Measurements from ENCODE around the gene IL13. TPM values are rescaled to one million over a fixed set of nuclear protein-coding genes. Genes with fewer than 3 reads are reported as not detected.

IL13 gene
- total RNA-seq, 2 donors from 2014 or later: not detected

DNA sequence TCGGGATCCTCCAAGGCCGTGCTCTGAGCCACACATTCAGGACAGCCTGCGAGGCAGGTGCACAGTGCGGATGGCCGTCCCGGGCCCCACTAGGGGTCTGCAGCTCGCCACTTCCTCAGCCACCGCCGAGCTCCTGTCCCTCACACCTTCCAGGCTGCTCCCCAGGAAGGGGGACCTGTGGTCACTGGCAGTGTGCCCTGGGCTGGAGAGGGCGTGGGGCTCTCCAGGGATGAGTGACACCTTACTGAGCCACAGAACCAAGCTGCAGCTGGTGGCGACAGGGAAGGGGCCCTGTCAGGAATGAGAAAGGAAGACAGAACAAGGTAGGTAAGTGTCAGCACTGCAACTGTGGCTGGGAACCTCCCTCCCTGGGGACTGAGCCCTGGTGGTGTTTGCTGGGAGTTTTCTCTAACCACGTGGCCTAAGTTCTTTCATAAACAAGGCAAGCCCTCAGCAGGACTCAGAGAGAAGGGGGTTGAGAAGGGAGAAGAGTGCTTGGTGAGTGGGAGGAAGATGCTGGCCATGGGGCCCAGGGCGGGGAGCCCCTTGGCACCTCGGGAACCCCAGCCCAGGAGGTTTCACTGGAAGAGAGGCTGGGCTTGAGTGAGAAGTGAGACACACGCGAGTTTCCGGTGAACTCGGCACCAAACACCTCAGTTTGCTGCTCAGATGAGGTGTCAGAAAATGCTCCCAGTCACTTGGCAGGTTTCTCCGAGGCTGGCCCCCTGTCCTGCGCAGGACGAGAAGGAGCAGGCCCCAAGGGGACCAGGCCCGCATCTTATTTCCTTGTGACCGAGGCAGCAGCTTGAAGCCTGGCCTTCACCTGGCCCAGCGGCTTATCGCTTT, 5.2 kb downstream of the IL13 start:
- Histone ChIP-seq H3K9me3 (ENCODE audit: control insufficient read depth, low read length) (no peaks in the 10 kb centered on the region), H3K27me3 (ENCODE audit: control insufficient read depth, insufficient read depth, low read length, poor library complexity, severe bottlenecking) (no peaks in the 10 kb centered on the region), H3K9ac (ENCODE audit: extremely low read depth, low read length, poor library complexity, severe bottlenecking) (no peak overlapping the region), H3K27ac (ENCODE audit: low read depth, low read length) (no peak overlapping the region), H3K36me3 (ENCODE audit: control insufficient read depth, insufficient read depth, low read length) (no peaks in the 10 kb centered on the region), H3K4me3 (ENCODE audit: low read length) (no peak overlapping the region), H3K4me1 (ENCODE audit: control insufficient read depth, insufficient read depth, low read length) (peaks cover 9% of the 10 kb centered on the region)
- WGBS, 2 experiments (ENCODE audit: insufficient coverage in 1 of 2, insufficient read length in 1 of 2): 89 to 93% methylated on average over 16 to 25 of the region's 25 CpGs
- TF ChIP-seq, protein P1, sequence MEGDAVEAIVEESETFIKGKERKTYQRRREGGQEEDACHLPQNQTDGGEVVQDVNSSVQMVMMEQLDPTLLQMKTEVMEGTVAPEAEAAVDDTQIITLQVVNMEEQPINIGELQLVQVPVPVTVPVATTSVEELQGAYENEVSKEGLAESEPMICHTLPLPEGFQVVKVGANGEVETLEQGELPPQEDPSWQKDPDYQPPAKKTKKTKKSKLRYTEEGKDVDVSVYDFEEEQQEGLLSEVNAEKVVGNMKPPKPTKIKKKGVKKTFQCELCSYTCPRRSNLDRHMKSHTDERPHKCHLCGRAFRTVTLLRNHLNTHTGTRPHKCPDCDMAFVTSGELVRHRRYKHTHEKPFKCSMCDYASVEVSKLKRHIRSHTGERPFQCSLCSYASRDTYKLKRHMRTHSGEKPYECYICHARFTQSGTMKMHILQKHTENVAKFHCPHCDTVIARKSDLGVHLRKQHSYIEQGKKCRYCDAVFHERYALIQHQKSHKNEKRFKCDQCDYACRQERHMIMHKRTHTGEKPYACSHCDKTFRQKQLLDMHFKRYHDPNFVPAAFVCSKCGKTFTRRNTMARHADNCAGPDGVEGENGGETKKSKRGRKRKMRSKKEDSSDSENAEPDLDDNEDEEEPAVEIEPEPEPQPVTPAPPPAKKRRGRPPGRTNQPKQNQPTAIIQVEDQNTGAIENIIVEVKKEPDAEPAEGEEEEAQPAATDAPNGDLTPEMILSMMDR (conservative IDR thresholded peaks at IDR 0.05): peak; percentile 30
- Mint-ChIP-seq H3K9me3 (no peaks in the 10 kb centered on the region), H3K36me3 (ENCODE audit: low read depth) (no peaks in the 10 kb centered on the region), H3K27ac (no peak overlapping the region), H3K27me3 (ENCODE audit: insufficient read depth) (peaks cover 3% of the 10 kb centered on the region), H3K4me3 (no peak overlapping the region), H3K4me1 (peaks cover 20% of the 10 kb centered on the region)
- DNase-seq: peak; percentile 69

DNA sequence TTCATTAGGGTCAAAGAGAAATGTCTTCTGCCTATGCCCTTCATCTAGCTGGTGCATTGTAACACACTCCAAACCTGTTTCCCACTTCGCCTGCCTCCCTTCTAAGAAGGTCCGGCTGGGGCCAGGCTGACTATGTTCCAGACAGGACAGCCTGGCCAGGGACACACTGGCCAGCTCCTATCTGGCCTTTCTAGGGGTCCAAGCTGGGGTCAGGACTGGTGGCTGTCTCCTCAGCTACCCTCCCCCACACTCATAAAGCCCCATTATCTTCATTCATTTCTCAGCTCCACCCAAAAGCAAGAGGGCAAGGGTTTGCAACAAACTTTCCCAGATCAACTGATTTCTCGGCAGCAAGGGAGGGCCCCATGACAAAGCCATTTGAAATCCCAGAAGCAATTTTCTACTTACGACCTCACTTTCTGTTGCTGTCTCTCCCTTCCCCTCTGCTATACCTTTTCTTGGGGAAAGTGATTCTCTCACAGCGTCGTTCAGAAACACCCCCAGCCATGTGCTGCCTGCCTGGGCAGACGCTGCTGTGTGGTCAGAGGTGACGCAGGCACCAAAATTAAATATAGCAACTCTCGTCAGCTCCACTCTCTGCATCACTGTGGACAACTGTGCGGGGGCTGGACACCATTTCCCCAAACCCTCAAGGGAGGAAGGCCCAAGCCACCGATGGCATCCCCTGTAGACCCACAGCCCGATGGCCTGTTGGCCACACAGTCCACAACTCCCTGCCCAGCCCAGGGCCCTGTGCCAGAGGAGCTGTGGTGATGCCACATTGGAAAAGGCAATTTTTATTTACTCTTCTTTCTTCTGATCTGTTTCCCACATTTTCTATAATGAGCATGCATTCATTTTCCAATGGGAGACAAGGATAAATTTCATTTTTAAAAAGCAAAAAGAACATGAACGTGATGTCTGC, 6.1 kb downstream of the IL13 start:
- no peaks in the 10 kb centered on the region for H3K36me3 Mint-ChIP-seq (ENCODE audit: low read depth)
- Histone ChIP-seq H3K9ac (ENCODE audit: extremely low read depth, low read length, poor library complexity, severe bottlenecking) (no peak overlapping the region), H3K36me3 (ENCODE audit: control insufficient read depth, insufficient read depth, low read length) (no peaks in the 10 kb centered on the region), H3K4me1 (ENCODE audit: control insufficient read depth, insufficient read depth, low read length) (peaks cover 9% of the 10 kb centered on the region), H3K4me3 (ENCODE audit: low read length) (no peak overlapping the region), H3K9me3 (ENCODE audit: control insufficient read depth, low read length) (no peaks in the 10 kb centered on the region), H3K27me3 (ENCODE audit: control insufficient read depth, insufficient read depth, low read length, poor library complexity, severe bottlenecking) (no peaks in the 10 kb centered on the region), H3K27ac (ENCODE audit: low read depth, low read length) (no peak overlapping the region)
- WGBS, 2 experiments (ENCODE audit: insufficient coverage in 1 of 2, insufficient read length in 1 of 2): 89 to 90% methylated on average over 5 to 13 of the region's 13 CpGs
- H3K4me1 Mint-ChIP-seq: peaks cover 21% of the 10 kb centered on the region
- TF ChIP-seq, protein P1 (conservative IDR thresholded peaks at IDR 0.05): no peak
- H3K4me3 Mint-ChIP-seq: no peak overlapping the region
- no peak overlapping the region for H3K27ac Mint-ChIP-seq
- no peak for DNase-seq
- H3K9me3 Mint-ChIP-seq: no peaks in the 10 kb centered on the region
- peaks cover 2% of the 10 kb centered on the region for H3K27me3 Mint-ChIP-seq (ENCODE audit: insufficient read depth)

DNA sequence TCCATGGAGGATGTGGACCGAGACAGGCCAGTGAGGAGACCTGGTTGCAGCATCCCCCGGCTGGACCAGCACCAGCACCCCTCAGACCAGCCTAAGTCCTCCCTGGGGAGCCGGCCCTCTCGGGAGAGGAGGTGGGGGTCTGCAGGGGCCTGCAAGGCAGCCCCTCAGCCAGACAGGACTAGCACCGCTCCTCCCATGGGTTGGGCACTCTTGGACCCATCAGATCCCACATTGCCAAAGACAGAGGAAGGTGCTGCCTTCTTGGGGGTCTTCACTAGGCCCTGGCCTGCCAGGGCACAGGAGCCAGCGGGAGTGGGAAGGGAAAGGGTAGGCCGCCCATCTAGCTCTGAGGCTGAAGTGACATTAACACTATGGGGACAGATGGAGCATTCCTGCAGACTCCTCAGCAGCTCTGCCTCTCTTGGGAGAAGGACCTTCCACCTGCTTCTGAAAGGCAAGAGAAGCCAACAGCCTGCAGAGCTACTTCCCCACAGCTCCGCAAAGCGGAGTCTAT, 6.8 kb downstream of the IL13 start:
- Mint-ChIP-seq H3K27me3 (ENCODE audit: insufficient read depth) (peaks cover 2% of the 10 kb centered on the region), H3K36me3 (ENCODE audit: low read depth) (no peaks in the 10 kb centered on the region), H3K27ac (no peak overlapping the region), H3K4me1 (peaks cover 21% of the 10 kb centered on the region), H3K9me3 (no peaks in the 10 kb centered on the region), H3K4me3 (no peak overlapping the region)
- Histone ChIP-seq H3K9ac (ENCODE audit: extremely low read depth, low read length, poor library complexity, severe bottlenecking) (no peak overlapping the region), H3K4me3 (ENCODE audit: low read length) (no peak overlapping the region), H3K9me3 (ENCODE audit: control insufficient read depth, low read length) (no peaks in the 10 kb centered on the region), H3K27ac (ENCODE audit: low read depth, low read length) (no peak overlapping the region), H3K4me1 (ENCODE audit: control insufficient read depth, insufficient read depth, low read length) (peaks cover 9% of the 10 kb centered on the region), H3K27me3 (ENCODE audit: control insufficient read depth, insufficient read depth, low read length, poor library complexity, severe bottlenecking) (no peaks in the 10 kb centered on the region), H3K36me3 (ENCODE audit: control insufficient read depth, insufficient read depth, low read length) (no peaks in the 10 kb centered on the region)
- no peak for DNase-seq
- 89 to 93% methylated on average over 3 to 9 of the region's 9 CpGs for WGBS, 2 experiments (ENCODE audit: insufficient coverage in 1 of 2, insufficient read length in 1 of 2)
- TF ChIP-seq, protein P1 (conservative IDR thresholded peaks at IDR 0.05): no peak
